Measurements from ENCODE around the gene MMP24OS. TPM values are rescaled to one million over a fixed set of nuclear protein-coding genes. Genes with fewer than 3 reads are reported as not detected.

The MMP24OS gene
- total RNA-seq, 1 experiment from 2014 or later, result 42.3 TPM

DNA sequence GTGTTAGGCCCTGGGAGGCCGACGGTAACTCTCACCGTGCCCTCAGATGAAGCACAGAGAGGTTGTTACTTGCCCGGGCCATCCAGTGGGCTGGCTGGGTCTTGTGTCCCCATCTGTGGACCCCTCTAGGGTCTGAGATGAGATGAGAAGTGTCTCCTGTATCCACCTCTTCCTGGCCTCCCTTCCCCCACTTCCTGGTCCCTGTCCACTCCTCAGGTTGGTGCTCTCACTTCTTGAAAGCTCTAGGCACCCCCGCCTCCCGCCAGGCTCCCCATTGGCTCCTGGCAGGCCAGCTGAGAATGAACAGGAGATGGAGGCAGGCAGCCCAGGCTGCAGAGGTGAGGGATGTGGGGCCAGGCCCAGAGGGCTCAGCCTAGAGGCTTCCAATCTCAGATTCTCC lies 1.5 kb downstream of the MMP24OS start:
- TF ChIP-seq, protein P1, sequence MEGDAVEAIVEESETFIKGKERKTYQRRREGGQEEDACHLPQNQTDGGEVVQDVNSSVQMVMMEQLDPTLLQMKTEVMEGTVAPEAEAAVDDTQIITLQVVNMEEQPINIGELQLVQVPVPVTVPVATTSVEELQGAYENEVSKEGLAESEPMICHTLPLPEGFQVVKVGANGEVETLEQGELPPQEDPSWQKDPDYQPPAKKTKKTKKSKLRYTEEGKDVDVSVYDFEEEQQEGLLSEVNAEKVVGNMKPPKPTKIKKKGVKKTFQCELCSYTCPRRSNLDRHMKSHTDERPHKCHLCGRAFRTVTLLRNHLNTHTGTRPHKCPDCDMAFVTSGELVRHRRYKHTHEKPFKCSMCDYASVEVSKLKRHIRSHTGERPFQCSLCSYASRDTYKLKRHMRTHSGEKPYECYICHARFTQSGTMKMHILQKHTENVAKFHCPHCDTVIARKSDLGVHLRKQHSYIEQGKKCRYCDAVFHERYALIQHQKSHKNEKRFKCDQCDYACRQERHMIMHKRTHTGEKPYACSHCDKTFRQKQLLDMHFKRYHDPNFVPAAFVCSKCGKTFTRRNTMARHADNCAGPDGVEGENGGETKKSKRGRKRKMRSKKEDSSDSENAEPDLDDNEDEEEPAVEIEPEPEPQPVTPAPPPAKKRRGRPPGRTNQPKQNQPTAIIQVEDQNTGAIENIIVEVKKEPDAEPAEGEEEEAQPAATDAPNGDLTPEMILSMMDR (IDR thresholded peaks at IDR 0.05; ENCODE audit: insufficient read depth in 1 of 2, low read depth in 1 of 2, low read length in 1 of 2, severe bottlenecking in 1 of 2, unreplicated experiment in 1 of 2), result no peak
- no peaks in the 10 kb centered on the region for H3K27me3 Mint-ChIP-seq (ENCODE audit: insufficient read depth, unreplicated experiment)
- Histone ChIP-seq H3K4me3 (ENCODE audit: low read depth, low read length) (peak overlapping the region; percentile 58; the same call in 1 of the 2 replicates), H3K9me3 (no peaks in the 10 kb centered on the region), H3K4me1 (peaks cover 4% of the 10 kb centered on the region; the same call in 1 of the 2 replicates), H3K27me3 (replicated peaks; ENCODE audit: control insufficient read depth, insufficient read depth, low read length) (no peaks in the 10 kb centered on the region), H3K36me3 (ENCODE audit: control insufficient read depth, insufficient read depth, low read length) (peaks cover 15% of the 10 kb centered on the region)
- no peak overlapping the region for H3K4me3 Mint-ChIP-seq (ENCODE audit: unreplicated experiment)
- peak overlapping the region; percentile 74 for H3K27ac Mint-ChIP-seq (ENCODE audit: unreplicated experiment)
- H3K4me1 Mint-ChIP-seq (ENCODE audit: low read depth, unreplicated experiment), result no peaks in the 10 kb centered on the region
- H3K9me3 Mint-ChIP-seq (ENCODE audit: unreplicated experiment), result no peaks in the 10 kb centered on the region
- ChIA-PET CTCF (interaction anchor here (1.4 to 4.2 kb wide), 2 partner anchors 12 to 131 kb away, joined by 3 to 21 read pairs; no protein-coding TSS in a partner anchor), POLR2A (interaction anchor here (0.5 to 1.3 kb wide), 3 partner anchors 10 to 29 kb away, joined by 3 to 4 read pairs (median 3); no protein-coding TSS in a partner anchor)
- DNase-seq, result peak in 1 of 2 experiments; percentile 52
- H3K36me3 Mint-ChIP-seq (ENCODE audit: insufficient read depth, unreplicated experiment), result peaks cover 54% of the 10 kb centered on the region
- BruUV-seq (replicated peaks), result TSS peak; percentile 15
- intact Hi-C loops (cut with micrococcal nuclease; ENCODE audit: unreplicated experiment), result no loop called here

DNA sequence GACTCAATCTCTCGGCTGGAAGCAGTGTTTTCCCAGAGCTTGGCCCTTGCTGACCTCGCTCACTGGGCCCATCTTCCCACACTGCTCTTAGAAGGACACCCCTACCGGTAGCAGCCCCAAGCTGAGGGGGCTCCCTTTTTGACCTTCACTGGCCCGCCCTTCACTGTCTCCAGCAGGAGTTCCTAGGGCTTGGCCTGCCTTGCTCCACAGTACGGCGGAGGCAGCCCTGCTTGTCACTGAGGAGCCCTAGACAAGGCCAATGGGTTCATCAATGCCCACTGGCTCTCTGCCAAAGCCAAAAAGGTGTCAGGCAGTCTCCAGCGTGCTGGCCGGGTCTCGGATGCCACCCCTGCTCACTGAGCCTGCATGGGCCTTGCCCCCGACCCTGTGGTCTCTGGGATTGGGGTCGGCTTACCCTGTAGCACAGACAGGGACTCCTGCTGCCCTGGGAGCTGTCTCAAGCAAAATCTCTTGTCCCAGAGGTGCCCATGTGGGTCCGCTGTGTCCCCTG lies 2.1 kb downstream of the MMP24OS start:
- no peak overlapping the region for H3K4me3 Mint-ChIP-seq (ENCODE audit: unreplicated experiment)
- H3K27ac Mint-ChIP-seq (ENCODE audit: unreplicated experiment), result no peak overlapping the region

More for the DNA sequence above, 2.1 kb downstream of the MMP24OS start:
- Histone ChIP-seq H3K36me3 (ENCODE audit: control insufficient read depth, insufficient read depth, low read length) (peaks cover 14% of the 10 kb centered on the region), H3K9me3 (no peaks in the 10 kb centered on the region), H3K27me3 (replicated peaks; ENCODE audit: control insufficient read depth, insufficient read depth, low read length) (no peaks in the 10 kb centered on the region), H3K4me3 (ENCODE audit: low read depth, low read length) (no peak overlapping the region), H3K4me1 (peaks cover 4% of the 10 kb centered on the region; the same call in 1 of the 2 replicates)
- intact Hi-C loops (cut with micrococcal nuclease; ENCODE audit: unreplicated experiment), result no loop called here
- CTCF ChIA-PET, result interaction anchor here (1.0 to 4.2 kb wide), 2 partner anchors 11 to 131 kb away, joined by 3 to 21 read pairs; no protein-coding TSS in a partner anchor
- Mint-ChIP-seq H3K4me1 (ENCODE audit: low read depth, unreplicated experiment) (no peaks in the 10 kb centered on the region), H3K36me3 (ENCODE audit: insufficient read depth, unreplicated experiment) (peaks cover 54% of the 10 kb centered on the region), H3K9me3 (ENCODE audit: unreplicated experiment) (no peaks in the 10 kb centered on the region), H3K27me3 (ENCODE audit: insufficient read depth, unreplicated experiment) (no peaks in the 10 kb centered on the region)
- TF ChIP-seq, protein P1 (IDR thresholded peaks at IDR 0.05; ENCODE audit: insufficient read depth in 1 of 2, low read depth in 1 of 2, low read length in 1 of 2, severe bottlenecking in 1 of 2, unreplicated experiment in 1 of 2), result no peak
- POLR2A ChIA-PET, result interaction anchor here (0.5 to 1.3 kb wide), 6 partner anchors 9 to 395 kb away, joined by 3 to 5 read pairs (median 4); partner anchors contain the start of gene EIF6
- no TSS peak for BruUV-seq (replicated peaks)
- DNase-seq, result no peak
